HG02885 (cell line): ENCODE results near the gene JADE2.
"Not testable (repeated sequence)": the region's sequence is repeated elsewhere in the genome, so short reads cannot be mapped to it uniquely, and the experiment has no call there.

ENCODE experiments used
- ATAC-seq: cut with Tn5 transposase; IDR thresholded peaks from one replicate; pipeline ENCODE4 v1.9.1; 2021; ENCODE audit warnings: mild to moderate bottlenecking; ENCODE audit not compliant: unreplicated experiment, poor library complexity

The JADE2 gene

GRCh38 chr5:134506054-134507039 is 19.1 kb upstream of the JADE2 start:
- ATAC-seq = no peak

GRCh38 chr5:134507452-134507851 is 18.0 kb upstream of the JADE2 start:
- no peak for ATAC-seq

- ATAC-seq = no peak
These were observed 16.8 kb upstream of the JADE2 start for GRCh38 chr5:134508521-134509195.

GRCh38 chr5:134509308-134510040 is 16.0 kb upstream of the JADE2 start:
- no peak for ATAC-seq

GRCh38 chr5:134510970-134511795 is 14.3 kb upstream of the JADE2 start:
- no peak for ATAC-seq

- ATAC-seq = no peak
These were observed 13.4 kb upstream of the JADE2 start for GRCh38 chr5:134511796-134512660.

GRCh38 chr5:134512661-134512999 is 12.8 kb upstream of the JADE2 start:
- no peak for ATAC-seq

GRCh38 chr5:134515801-134516200 is 9.7 kb upstream of the JADE2 start:
- ATAC-seq = no peak

GRCh38 chr5:134516984-134517383 is 8.5 kb upstream of the JADE2 start:
- not testable (repeated sequence) for ATAC-seq

GRCh38 chr5:134517553-134517952 is 7.9 kb upstream of the JADE2 start:
- no peak for ATAC-seq

- no peak for ATAC-seq
These were observed 5.5 kb upstream of the JADE2 start for GRCh38 chr5:134519989-134520388.

GRCh38 chr5:134521841-134522240 is 3.6 kb upstream of the JADE2 start:
- no peak for ATAC-seq

- no peak for ATAC-seq
These were observed 1.8 kb upstream of the JADE2 start for GRCh38 chr5:134523543-134524271.

GRCh38 chr5:134524272-134524825 is 1.1 kb upstream of the JADE2 start:
- no peak for ATAC-seq

- peak; percentile 9 for ATAC-seq
These were observed 413 bp downstream of the JADE2 start for GRCh38 chr5:134525683-134526482.

GRCh38 chr5:134526483-134527155 is 1.1 kb downstream of the JADE2 start:
- ATAC-seq = peak; percentile 32
